Lung (tissue), 12 donors: Measurements from ENCODE around the gene RPL13. TPM values are rescaled to one million over a fixed set of nuclear protein-coding genes. Genes with fewer than 3 reads are reported as not detected.

Experiments used
- ATAC-seq: fragments of 200-7000 bp; cut with Tn5 transposase; one replicate; pipeline ENCODE4 v1.9.1; 2020; ENCODE audit warnings: moderate number of reproducible peaks; ENCODE audit not compliant: insufficient read depth, low FRiP score
- DNase-seq, 3 donors: peaks; one replicate each; pipeline ENCODE4 v3.0.0-alpha.2; 2013 to 2017
- H3K27ac ChIP-seq, 2 donors: one replicate each; pipeline ENCODE4 v1.5.1; 2013; ENCODE audit warnings: mild to moderate bottlenecking in 2 of 2, moderate library complexity in 2 of 2, control low read depth in 1 of 2, inconsistent platforms in 1 of 2, low read depth in 1 of 2, low read length in 1 of 2
- H3K27me3 ChIP-seq, 3 donors: one replicate each; pipeline ENCODE4 v1.5.1; 2013; ENCODE audit warnings: low read length in 2 of 3; ENCODE audit not compliant: control insufficient read depth in 3 of 3, insufficient read depth in 3 of 3
- H3K36me3 ChIP-seq, 4 donors: one replicate each; pipeline ENCODE4 v1.5.1; 2013; ENCODE audit warnings: low read length in 4 of 4, mild to moderate bottlenecking in 1 of 4, moderate library complexity in 1 of 4; ENCODE audit not compliant: control insufficient read depth in 4 of 4, insufficient read depth in 4 of 4
- H3K4me1 ChIP-seq, 5 donors: one replicate each; pipeline ENCODE4 v1.5.1; 2013; ENCODE audit warnings: low read length in 5 of 5, mild to moderate bottlenecking in 2 of 5, moderate library complexity in 1 of 5; ENCODE audit not compliant: control insufficient read depth in 5 of 5, insufficient read depth in 5 of 5
- H3K4me3 ChIP-seq: one replicate; pipeline ENCODE4 v1.5.1; 2013; ENCODE audit warnings: mild to moderate bottlenecking, control low read depth, moderate library complexity
- H3K9ac ChIP-seq, 2 donors: one replicate each; pipeline ENCODE4 v1.5.1; 2013; ENCODE audit warnings: low read length in 2 of 2, control low read depth in 1 of 2; ENCODE audit not compliant: insufficient read depth in 1 of 2
- H3K9me3 ChIP-seq, 4 donors: one replicate each; pipeline ENCODE4 v1.5.1; 2013; ENCODE audit warnings: low read length in 3 of 4, mild to moderate bottlenecking in 1 of 4, moderate library complexity in 1 of 4; ENCODE audit not compliant: control insufficient read depth in 4 of 4, insufficient read depth in 3 of 4
- CTCF ChIP-seq: IDR thresholded peaks from 2 replicates; pipeline ENCODE4 v1.5.1; 2012; ENCODE audit warnings: mild to moderate bottlenecking; ENCODE audit errors: control extremely low read depth, extremely low read depth
- WGBS, 2 donors: extraction: QIAGEN DNeasy Blood & Tissue Kit; methylation state at CpG; one replicate each; pipeline ENCODE4 v1.1.7; 2013; 5-methylcytosine and 5-hydroxymethylcytosine counted together
- polyA plus RNA-seq, 2 donors: library from polyadenylated mRNA; stranded (reverse); fragments of 200-250 nt; gene quantifications; one replicate each; pipeline ENCODE4 v1.2.1, GENCODE V29; 2013
- total RNA-seq, 2 donors: library from RNA; depleted of rRNA in 1 of 2; stranded (reverse); fragments of >200 nt in 1 of 2; gene quantifications; one replicate each; pipeline ENCODE4 v1.2.1, GENCODE V29; 2014 to 2021
- donor health status: control.
- donor health status: control.
- donor health status: Bipolar disorder and iron deficiency.
- donor health status: healthy.
- donor health status: DM: yes; HTN: yes; CAD: no.

Gene RPL13
- total and polyA plus RNA-seq, 4 donors = 1,905 to 7,821 (median 4,043) TPM

DNA sequence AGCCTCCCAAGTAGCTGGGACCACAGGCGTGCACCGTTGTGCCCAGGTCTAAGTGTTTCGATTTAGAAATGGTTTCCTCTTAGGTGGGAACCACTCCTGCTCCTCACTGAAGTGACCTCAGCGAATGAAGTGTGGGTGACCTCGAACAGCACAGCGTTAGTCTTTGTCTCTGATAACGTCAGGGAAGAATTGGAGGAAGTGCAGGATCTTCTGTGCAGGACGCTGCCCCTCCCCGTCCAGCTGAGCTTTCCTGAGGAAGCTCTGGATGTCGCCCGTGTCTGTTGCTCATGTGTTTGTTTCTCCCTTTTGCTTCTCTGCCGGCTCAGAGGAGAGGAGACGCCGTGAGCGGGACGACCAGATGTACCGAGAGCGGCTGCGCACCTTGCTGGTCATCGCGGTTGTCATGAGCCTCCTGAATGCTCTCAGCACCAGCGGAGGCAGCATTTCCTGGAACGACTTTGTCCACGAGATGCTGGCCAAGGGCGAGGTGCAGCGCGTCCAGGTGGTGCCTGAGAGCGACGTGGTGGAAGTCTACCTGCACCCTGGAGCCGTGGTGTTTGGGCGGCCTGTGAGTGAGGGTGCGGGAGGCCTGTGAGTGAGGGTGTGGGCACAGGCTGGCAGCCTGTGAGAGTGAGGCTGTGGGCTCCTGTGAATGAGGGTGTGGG lies 36.7 kb upstream of the RPL13 start:
- DNase-seq (peak in 1 of 3 donors; percentile 34), ATAC-seq (no peak)
- Histone ChIP-seq H3K4me3 (no peak overlapping the region), H3K27ac (peak overlapping the region in 1 of 2 donors; percentile 43), H3K9ac (no peak overlapping the region), H3K4me1 (peaks cover 0 to 4% (median 0%) of the 10 kb centered on the region in 5 donors), H3K36me3 (peaks cover 0 to 48% (median 40%) of the 10 kb centered on the region in 4 donors), H3K9me3 (no peaks in the 10 kb centered on the region), H3K27me3 (no peaks in the 10 kb centered on the region)
- WGBS, 2 donors = 74 to 79% methylated on average over 32 of the region's 32 CpGs
- TF ChIP-seq CTCF = no peak

DNA sequence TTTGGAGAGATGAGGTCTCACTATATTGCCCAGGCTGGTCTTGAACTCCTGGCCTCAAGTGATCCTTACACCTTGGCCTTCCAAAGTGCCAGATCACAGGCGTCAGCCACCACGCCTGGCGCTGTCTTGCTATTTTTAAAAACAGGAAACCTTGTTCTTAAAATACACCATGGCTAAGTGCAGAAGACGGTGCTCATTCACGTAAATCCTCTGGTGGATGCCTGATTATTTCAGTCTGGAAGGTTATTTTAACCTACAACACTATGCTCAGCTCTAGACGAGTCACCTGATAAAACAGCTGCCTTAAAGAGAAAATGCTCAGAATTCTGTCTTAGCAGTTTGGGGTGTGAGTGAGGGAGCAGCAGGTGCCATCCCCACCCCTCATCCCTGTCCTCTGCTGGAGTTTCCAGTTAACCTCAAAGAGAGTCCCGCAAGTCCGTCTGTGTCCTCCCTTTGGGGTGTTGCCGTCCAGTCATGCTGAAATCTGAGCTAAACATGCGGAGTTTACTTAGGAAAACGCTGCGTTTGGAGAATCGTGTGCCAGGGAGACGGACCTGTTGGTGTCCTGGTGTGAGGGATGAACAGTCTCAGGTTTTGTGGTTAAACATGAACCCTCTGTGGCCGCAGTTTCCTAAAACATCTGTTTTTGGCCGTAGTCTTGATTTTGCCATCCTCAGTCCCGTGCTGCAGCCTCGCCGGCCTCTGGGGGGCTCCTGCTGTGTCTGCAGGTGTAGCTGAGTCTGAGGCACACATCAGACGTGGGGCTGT lies 35.2 kb upstream of the RPL13 start:
- peaks cover 7 to 49% (median 42%) of the 10 kb centered on the region in 4 donors for H3K36me3 ChIP-seq
- ATAC-seq = no peak
- peak overlapping the region in 1 of 2 donors; percentile 55 for H3K27ac ChIP-seq
- H3K4me1 ChIP-seq = peaks cover 0 to 4% (median 0%) of the 10 kb centered on the region in 5 donors
- H3K9me3 ChIP-seq = no peaks in the 10 kb centered on the region
- H3K27me3 ChIP-seq = no peaks in the 10 kb centered on the region
- no peak overlapping the region for H3K4me3 ChIP-seq
- no peak overlapping the region for H3K9ac ChIP-seq
- 57 to 69% methylated on average over 20 of the region's 20 CpGs for WGBS, 2 donors
- no peak for TF ChIP-seq CTCF
- DNase-seq = no peak

- no peak for ATAC-seq
Measured at GRCh38 chr16:89529097-89529496, 31.4 kb upstream of the RPL13 start.

More at GRCh38 chr16:89529097-89529496, 31.4 kb upstream of the RPL13 start:
- Histone ChIP-seq H3K27me3 (no peaks in the 10 kb centered on the region), H3K4me3 (no peak overlapping the region), H3K9me3 (no peaks in the 10 kb centered on the region), H3K27ac (no peak overlapping the region), H3K36me3 (peaks cover 7 to 53% (median 41%) of the 10 kb centered on the region in 4 donors), H3K4me1 (peaks cover 0 to 5% (median 0%) of the 10 kb centered on the region in 5 donors), H3K9ac (no peak overlapping the region)
- no peak for TF ChIP-seq CTCF
- no peak for DNase-seq
- WGBS, 2 donors = 84 to 89% methylated on average over 16 of the region's 16 CpGs
